ENCODE data around the gene SLC40A1.

Gene SLC40A1

GRCh38 chr2:189569295-189569910, 11.2 kb downstream of the SLC40A1 start:
- no peak for DNase-seq

GRCh38 chr2:189566046-189566445, 14.5 kb downstream of the SLC40A1 start:
- no peak for DNase-seq

GRCh38 chr2:189561371-189562038, 19.1 kb downstream of the SLC40A1 start:
- no peak for DNase-seq

GRCh38 chr2:189560273-189560586, 20.4 kb downstream of the SLC40A1 start:
- no peak for DNase-seq

GRCh38 chr2:189559579-189560272, 20.9 kb downstream of the SLC40A1 start:
- peak; percentile 57 for DNase-seq

GRCh38 chr2:189558516-189559272, 21.9 kb downstream of the SLC40A1 start:
- DNase-seq: no peak

GRCh38 chr2:189557373-189557772, 23.2 kb downstream of the SLC40A1 start:
- DNase-seq: no peak

GRCh38 chr2:189556526-189556925, 24.1 kb downstream of the SLC40A1 start:
- no peak for DNase-seq

- DNase-seq: no peak
Observed at GRCh38 chr2:189555232-189555631, 25.4 kb downstream of the SLC40A1 start.

GRCh38 chr2:189553504-189554088, 27.0 kb downstream of the SLC40A1 start:
- DNase-seq: no peak

GRCh38 chr2:189552991-189553404, 27.6 kb downstream of the SLC40A1 start:
- no peak for DNase-seq

- no peak for DNase-seq
Observed at GRCh38 chr2:189552334-189552990, 28.1 kb downstream of the SLC40A1 start.

GRCh38 chr2:189551808-189552207, 28.8 kb downstream of the SLC40A1 start:
- DNase-seq: no peak

GRCh38 chr2:189549449-189549832, 31.1 kb downstream of the SLC40A1 start:
- DNase-seq: no peak

GRCh38 chr2:189548666-189549448, 31.7 kb downstream of the SLC40A1 start:
- DNase-seq: no peak

GRCh38 chr2:189545418-189545817, 35.2 kb downstream of the SLC40A1 start:
- DNase-seq: no peak

- no peak for DNase-seq
Observed at GRCh38 chr2:189544318-189545042, 36.1 kb downstream of the SLC40A1 start.

- DNase-seq: no peak
Observed at GRCh38 chr2:189543367-189543766, 37.2 kb downstream of the SLC40A1 start.

GRCh38 chr2:189542145-189542882, 38.3 kb downstream of the SLC40A1 start:
- no peak for DNase-seq

- no peak for DNase-seq
Observed at GRCh38 chr2:189541591-189541990, 39.0 kb downstream of the SLC40A1 start.
